HG02938 (cell line): Measurements from ENCODE around the gene TRIM28.
A peak's percentile ranks its signal among the peaks of the same experiment; 100 is the strongest.

Experiments used
- ATAC-seq: cut with Tn5 transposase; IDR thresholded peaks from one replicate; pipeline ENCODE4 v1.9.1; 2021; ENCODE audit warnings: mild to moderate bottlenecking, moderate library complexity; ENCODE audit not compliant: unreplicated experiment

TRIM28 gene

DNA sequence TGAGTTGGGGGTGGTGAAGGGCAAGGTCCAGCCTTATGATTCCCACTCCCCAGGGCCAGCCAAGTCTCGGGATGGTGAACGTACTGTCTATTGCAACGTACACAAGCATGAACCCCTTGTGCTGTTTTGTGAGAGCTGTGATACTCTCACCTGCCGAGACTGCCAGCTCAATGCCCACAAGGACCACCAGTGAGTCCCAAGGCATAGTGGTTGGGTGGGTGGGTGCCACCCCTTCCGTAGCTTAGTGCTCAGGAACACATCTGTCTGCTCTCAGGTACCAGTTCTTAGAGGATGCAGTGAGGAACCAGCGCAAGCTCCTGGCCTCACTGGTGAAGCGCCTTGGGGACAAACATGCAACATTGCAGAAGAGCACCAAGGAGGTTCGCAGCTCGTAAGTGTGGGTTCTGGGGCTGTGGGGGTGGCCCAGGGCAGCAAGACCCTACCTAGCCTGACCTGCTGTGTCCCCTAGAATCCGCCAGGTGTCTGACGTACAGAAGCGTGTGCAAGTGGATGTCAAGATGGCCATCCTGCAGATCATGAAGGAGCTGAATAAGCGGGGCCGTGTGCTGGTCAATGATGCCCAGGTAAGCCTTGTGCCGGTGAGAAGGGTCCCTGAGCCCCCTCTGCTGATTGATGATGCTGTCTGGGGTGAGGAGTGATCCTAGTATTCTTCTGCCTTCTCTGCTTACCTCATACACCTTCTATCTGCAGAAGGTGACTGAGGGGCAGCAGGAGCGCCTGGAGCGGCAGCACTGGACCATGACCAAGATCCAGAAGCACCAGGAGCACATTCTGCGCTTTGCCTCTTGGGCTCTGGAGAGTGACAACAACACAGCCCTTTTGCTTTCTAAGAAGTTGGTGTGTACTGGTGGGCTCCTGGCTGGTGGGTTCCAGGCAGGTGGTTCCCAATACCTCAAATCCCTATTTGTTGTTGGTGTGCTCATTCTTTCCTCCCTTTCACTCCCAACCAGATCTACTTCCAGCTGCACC lies 3.8 kb downstream of the TRIM28 start:
- ATAC-seq: no peak

DNA sequence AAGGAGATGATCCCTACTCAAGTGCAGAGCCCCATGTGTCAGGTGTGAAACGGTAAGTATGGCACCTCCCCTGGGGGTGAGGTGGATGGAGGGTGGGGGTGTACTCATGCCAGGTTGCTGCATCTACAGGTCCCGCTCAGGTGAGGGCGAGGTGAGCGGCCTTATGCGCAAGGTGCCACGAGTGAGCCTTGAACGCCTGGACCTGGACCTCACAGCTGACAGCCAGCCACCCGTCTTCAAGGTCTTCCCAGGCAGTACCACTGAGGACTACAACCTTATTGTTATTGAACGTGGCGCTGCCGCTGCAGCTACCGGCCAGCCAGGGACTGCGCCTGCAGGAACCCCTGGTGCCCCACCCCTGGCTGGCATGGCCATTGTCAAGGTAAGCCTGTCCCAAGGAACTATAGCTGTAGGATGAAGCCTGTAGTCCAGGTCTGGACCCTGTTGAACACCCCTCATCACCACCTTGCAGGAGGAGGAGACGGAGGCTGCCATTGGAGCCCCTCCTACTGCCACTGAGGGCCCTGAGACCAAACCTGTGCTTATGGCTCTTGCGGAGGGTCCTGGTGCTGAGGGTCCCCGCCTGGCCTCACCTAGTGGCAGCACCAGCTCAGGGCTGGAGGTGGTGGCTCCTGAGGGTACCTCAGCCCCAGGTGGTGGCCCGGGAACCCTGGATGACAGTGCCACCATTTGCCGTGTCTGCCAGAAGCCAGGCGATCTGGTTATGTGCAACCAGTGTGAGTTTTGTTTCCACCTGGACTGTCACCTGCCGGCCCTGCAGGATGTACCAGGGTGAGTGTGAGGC lies 5.2 kb downstream of the TRIM28 start:
- no peak for ATAC-seq

DNA sequence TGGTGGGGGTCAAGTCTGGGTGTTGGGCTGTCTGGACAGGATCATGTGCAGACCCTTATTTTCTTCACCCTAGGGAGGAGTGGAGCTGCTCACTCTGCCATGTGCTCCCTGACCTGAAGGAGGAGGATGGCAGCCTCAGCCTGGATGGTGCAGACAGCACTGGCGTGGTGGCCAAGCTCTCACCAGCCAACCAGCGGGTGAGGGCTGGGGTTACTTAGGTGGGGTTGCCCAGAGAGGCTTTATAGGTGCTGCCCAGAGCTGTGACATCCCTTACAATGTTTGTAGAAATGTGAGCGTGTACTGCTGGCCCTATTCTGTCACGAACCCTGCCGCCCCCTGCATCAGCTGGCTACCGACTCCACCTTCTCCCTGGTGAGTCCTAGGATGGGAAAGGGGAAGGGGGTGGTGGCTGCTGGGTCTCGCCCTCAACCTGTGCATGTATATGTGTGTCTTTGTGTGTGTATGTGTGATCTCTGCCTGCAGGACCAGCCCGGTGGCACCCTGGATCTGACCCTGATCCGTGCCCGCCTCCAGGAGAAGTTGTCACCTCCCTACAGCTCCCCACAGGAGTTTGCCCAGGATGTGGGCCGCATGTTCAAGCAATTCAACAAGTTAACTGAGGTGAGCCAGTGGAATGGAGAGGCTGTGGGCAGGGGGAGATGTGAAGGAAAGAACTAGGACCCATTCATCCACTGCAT lies 5.9 kb downstream of the TRIM28 start:
- ATAC-seq: no peak

DNA sequence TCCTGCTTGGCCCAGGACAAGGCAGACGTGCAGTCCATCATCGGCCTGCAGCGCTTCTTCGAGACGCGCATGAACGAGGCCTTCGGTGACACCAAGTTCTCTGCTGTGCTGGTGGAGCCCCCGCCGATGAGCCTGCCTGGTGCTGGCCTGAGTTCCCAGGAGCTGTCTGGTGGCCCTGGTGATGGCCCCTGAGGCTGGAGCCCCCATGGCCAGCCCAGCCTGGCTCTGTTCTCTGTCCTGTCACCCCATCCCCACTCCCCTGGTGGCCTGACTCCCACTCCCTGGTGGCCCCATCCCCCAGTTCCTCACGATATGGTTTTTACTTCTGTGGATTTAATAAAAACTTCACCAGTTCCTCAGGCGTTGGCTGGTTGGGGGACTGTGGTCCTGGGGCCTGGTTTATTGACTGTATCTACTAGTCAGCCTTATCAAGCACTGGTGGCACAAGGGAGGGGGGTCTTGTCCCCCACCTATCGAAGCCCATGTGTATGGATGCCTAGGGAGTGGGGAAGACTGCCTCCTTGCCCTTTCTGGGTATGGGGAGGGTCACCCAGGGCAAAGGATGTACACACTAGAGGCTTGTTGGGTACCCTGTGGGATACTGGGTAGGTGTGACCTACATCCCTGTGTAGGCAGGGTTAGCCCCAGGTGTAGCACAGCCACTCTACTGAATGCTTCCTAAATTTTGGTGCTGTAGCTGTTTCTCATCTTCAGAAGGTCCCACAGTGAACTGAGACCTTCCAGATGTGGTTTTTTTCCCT lies 6.7 kb downstream of the TRIM28 start:
- ATAC-seq: no peak

DNA sequence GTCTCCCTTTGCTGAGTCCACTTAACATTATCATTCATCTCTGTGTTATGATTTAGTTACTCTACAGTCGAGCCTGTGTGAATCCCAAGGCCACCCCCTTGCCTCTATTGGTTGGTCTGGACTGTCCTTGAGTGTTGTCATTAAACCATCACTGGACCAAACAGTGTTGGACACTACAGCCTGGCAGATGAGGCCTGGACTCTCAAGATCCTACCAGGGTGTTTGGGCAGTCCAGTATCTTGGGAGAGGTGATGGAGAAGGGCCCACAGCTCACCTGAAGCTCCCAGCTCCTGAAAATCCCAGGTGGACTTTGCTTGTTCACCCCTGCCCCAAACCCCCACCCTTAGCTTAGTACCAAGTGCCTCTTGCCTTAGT lies 7.2 kb downstream of the TRIM28 start:
- ATAC-seq: no peak

DNA sequence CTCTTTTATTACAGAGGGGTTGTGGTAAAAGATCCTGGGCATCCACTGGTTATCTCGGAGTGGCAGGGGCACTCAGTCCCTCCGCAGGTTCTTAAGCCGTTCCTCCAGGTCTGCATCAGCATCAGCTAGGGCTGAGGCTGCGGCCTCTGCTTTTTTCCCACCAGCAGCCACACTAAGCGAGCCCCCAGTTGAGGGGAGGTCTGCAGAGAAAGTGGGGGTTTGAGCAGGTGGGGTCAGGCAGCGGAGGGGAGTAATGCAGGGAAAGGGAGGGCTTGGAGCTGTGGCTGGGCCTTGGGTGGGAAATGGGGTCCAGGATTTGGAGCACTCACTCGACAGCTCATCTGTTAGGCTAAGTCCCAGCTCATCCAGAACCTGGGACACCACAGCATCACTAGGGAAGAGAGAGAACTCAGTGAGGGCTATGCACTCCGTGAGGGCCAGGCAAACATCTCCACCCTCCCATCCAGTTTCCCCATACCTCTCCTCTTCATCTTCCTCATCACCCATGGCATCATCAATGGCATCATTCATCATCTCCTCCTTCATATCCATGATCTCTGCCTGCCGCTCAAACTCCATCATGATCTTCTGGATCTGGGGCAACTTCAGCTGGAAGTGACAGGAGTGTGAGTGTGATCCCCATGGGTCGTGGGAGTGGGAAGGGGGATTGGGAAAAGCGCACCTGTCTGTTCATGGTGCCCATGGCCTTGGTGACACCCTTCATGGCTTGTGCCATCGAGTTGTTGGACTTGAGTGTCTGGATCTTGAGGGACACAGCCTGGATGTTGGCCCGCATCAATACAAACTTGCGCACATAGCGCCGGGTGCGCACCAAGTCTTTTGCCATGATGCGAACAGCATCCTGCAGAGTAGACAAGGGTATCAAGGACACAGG lies 8.0 kb downstream of the TRIM28 start:
- ATAC-seq: no peak

DNA sequence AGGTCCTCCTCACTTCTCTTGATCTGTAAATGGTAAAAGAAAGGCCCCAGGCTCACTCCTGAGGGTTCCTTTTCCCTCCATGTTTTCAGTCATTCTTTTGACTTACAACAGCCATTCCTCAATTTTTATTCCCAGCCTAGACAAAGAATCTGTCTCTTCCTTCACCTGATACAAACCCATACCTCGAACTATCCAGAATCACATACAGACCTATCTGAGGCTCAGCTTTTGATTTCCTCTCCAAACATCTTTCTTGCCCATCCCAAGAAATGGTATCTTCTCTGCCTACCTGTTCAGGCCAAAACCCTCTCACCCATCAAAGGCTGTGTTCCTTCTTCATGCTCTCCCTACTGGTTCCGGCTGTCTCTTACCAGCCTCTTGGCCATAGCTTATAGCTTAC lies 8.8 kb downstream of the TRIM28 start:
- no peak for ATAC-seq

DNA sequence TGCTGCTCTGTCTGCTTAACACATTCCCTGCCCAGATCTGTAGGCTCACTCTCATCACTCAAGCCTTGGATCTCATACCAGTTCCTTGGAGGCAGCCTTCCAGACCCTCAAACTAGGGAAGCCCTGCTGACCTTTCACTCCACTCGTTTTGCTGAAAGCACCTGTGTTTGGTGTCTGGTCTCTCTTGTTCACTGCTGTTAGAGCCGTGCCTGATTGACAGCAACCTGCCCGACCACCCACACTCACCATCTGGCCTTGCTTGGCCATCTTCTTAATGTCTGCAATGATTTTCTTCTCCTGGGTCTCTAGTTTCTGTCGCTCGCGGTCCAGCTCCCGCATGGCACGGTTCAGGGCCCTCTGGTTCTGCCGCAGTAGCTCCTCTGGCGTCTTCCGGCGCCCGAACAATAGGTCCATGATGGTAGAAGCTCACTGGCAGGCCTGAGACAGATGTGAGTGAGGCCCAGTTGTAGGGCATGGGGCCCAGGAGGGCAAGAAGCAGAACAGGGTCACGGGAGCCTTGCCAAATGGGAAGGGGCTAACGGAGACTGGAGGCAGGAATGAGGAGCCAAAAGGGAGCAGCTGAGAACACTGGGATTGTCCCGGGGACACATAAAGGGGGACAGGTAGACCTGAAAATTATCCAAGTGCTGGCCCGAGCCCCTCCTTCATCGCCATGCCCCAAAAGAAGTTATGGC lies 10.1 kb downstream of the TRIM28 start:
- ATAC-seq: no peak

DNA sequence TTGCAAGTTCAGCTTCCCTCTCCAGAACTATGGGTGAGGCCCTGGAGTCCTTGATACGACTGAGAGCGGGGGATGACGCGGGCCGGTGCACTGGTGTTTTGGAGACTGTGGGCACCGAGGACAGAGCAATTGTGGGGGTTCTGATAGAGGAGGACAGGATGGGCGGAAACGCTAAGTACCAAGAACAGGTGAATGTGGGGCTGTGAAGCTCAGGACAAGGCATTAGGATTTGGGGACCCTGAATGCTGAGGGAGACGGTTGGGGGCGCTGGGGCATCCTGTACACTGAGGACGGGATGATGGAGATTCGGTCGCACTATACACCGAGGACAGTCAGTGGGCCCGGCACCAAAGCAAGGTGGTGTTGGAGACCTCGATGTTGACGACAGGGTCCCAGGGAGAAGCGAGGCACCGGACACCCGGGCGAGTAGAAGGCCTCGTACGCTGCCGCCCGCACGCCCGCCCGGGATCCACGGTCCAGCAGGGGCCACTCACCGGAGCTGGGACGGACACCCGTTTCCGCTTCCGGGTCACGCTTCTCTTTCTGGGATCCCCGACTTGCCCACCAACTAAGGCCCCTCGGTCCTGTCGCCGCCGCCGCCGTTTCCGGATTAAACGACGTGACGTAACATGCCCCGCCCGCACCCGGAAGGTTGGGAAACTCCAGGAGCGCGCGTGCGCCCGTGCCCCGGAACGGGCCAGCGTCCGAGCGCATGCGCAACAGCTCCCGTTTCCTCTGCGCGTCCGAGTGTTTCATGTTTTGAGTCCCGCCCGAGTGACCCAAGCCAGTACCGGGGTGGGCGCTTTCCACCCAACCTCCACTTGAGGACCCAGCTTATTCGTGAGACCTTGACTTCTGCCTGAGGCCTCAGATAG lies 10.9 kb downstream of the TRIM28 start, which contains the start of gene CHMP2A:
TSS of gene CHMP2A (minus strand) at position 612 of the 875 bp plus-strand sequence. CDS start 893 bp downstream, outside the sequence.
- ATAC-seq: peak; percentile 39

DNA sequence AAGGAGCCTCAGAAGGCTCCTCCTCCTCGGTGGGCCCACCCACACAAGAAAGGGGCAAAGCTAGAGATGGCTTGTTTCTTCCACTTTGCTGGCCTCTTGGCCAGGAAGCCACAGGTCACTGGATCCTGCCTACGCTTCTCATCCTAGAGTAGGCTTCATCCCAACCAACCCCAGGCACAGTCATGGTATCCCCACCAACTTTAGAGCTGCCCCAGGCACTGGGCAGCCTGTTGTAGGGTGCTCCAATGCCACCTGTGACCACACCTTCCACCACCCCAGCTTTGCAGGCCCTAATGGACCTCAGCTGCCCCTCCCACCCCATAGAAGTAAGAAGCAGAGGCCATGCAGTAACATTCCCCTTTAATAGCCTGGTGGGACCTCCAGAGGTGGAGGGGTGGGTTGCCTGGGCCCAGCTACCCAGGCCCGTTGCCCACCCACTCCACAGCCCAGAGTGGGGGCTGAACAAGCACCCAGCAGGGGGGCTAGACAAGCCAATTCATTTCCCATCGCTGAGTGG lies 11.6 kb downstream of the TRIM28 start:
- no peak for ATAC-seq

DNA sequence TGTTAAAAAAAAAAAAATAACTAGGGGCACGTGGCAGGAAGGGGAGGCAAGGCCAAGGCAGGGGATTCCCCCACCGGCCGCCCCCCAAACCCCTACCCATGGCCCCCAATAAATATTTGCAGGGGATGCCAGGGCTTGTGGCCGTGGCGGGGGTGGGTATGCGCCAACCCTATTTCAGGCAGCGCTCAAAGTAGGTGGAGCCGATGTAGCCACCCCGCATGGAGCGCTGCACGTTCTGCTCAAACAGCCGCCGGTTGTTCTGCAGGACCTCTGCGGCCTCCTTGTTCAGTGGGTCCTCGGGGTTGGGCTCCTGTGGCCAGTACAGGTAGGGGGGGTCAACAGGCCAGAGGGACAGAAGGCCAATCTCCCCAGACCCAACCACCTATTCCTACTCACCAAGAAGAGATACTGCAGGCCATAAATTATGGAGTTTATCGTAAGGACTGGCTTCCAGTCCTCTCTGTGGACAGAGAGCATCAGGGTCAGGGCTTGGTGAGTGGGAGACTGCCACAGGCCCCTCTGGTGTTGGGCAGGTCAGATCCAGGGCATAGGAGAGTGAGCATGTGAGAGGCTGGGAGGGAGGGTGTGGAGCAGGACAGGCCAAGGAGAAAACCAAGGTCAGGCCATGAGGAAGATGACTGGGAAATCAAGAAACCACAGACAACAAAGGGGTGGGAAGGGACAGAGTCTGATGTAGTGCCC lies 12.2 kb downstream of the TRIM28 start:
- ATAC-seq: no peak

DNA sequence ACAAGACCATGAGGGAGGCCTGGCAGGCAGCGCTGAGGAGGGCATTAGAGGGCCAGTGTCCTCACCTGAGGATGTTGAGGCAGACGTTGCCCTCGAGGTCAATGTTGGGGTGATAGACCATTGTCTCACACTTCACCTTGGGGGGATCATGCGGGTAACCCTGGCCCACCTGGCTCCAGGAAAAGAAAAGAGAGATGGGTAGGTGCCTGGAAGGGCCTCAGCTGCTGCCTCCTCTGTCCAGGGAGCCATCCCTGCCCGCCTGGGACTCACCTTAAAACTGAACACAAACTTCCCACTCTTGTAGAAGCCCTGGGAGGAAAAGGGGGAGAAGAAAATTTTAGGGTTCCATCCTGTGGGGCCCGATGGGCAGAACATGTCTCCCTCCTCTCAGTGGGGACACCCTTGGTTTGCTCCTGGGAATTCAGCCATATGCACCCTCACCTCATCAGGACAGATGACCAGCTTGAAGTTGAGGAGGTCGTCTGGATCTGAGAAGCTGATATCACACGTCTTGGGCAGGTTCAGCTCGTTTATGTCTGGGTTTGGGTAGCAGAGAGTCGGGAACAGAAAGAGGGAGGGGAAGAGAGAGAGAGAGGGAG lies 12.9 kb downstream of the TRIM28 start:
- ATAC-seq: no peak

DNA sequence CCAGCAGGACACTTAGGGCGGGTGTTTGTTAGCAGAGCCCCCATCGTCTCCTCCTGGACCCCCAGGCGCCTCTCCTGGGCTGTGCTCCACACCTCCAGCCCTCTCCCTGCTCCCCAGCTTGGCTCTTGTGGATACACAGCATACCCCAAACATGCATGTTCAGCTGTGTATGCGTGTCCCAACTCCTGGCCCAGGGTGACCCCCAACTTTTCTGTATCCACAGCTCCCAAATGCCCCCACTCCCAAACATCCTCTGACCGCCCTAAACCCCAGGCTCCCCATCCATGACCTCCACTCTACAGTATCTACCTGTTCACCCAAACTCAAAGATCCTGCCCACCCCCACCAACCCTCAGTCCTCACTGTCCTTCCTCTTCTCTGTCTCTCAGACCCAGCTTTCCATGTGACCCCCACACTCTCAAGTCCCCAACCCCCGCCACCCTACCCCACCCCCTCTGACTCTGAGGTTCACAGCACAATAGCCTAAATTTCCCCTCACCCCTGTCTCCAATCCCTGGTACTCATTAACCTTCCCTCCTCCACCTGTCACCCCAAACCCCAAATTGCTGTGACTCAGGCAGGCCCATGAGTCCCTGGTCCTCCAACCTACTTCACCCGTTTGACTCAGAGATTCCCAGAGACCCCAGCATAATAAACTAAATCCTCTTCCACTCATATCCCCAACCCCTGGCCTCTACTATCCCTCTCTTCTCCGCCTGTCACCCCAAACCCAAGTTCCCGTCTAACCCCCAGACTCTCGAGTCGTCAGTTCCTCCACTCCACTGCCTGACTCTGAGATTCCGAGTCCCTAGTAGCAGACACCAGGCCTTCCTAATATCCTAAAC lies 13.6 kb downstream of the TRIM28 start:
- ATAC-seq: no peak

DNA sequence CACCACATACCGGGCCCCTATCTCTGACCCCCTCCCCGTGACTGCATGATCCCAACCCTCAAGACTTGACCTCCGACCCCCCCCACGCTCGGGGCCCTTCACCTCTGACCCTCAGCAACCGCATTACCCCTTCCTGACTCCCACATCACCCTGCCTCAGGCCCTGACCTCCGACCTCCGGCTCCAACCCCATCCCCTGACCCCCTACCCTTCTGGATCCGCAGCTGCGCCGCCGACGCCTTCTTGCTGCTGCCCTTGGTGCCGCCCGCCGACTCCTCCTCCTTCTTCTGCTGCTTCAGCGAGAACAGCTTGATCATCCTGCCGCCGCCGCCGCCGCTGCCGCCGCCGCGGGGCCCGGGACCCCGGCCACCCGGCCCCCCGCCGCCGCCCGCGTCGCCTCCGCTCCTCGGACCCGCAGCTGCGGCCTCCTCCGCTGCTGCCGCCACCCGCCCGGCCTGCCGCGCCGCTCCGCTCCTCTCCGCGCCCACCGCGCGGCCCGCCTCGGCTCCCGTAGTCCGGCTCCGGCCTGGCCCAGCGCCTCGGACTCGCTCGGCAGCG lies 14.3 kb downstream of the TRIM28 start, which contains the start of gene UBE2M:
TSS of gene UBE2M (minus strand) at position 546 of the 557 bp plus-strand sequence. CDS start at position 316, 230 bp downstream.
- ATAC-seq: no peak

DNA sequence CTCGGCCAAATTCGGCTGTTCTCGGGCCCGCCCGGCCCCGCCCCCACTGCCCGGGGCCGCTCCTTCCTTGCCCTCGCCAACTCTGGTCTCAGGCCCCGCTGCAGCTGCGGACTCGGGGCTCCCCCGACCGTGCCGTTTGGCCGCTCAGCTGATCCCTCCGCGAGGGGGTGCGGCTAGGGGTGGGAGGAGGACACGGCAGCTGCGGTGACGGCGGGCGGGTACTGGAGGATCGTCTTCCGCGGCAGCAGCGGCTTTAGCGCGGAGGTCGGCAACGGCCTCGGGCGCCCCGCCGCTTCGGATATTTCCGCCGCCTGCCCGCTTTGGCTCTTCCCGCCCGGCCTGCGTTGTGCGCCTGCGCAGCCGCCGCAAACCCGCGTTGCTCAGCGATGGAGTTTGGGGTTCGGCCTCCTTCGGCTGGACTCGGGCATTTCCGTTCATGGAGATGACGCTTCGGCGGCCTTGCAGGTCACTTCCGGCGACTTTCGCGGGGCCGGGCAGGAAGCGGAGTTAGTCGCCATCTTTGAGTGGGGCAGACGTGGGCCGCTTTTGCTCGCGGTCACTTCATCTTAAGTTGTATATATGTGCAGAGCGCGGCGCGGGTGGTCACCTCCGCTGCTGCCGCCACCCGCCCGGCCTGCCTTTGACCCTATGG lies 14.9 kb downstream of the TRIM28 start:
- ATAC-seq: peak; percentile 57
